Measurements from ENCODE around the gene PLIN4. TPM values are rescaled to one million over a fixed set of nuclear protein-coding genes. Genes with fewer than 3 reads are reported as not detected.

PLIN4 gene
- total RNA-seq, 1 donor = under 0.01 TPM

DNA sequence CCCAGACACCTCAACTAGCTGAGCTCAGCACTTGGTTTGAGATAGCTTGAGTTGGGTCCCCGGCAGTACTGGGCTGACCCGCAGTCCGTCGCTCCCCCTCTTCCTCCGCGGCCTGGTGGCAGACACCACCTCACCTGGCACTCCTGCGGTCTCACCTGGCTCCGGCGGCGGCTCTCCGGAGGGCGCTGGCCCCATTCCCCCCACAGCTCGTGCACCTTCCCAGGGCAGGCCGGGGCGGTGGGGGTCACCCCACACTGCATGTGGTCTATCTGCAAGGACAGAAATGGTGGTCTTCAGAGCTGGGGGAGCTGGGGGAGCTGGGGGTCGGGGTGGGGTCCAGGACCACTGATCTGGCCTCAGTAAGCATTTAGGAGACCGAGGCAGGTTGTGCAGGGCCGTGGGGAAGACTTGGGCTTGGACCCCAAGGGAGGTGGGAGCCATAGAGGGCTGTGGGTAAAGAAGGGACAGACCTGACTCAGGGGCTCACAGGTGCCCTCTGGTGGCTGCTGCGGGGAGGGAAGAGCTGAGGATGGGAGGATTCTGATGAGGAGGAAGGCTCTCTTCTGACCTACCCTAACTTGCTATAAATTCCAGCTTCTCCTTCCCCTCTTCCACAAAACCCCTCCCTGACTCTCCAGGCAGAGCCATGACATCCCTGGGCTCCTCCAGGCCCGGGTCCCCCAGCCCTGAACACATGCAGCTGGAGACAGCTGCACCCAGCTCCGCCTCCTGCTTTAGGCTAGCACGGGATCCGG, 6.7 kb upstream of the PLIN4 start:
- H2AFZ ChIP-seq (ENCODE audit: low read length) = no peak overlapping the region
- TF ChIP-seq, protein P1, sequence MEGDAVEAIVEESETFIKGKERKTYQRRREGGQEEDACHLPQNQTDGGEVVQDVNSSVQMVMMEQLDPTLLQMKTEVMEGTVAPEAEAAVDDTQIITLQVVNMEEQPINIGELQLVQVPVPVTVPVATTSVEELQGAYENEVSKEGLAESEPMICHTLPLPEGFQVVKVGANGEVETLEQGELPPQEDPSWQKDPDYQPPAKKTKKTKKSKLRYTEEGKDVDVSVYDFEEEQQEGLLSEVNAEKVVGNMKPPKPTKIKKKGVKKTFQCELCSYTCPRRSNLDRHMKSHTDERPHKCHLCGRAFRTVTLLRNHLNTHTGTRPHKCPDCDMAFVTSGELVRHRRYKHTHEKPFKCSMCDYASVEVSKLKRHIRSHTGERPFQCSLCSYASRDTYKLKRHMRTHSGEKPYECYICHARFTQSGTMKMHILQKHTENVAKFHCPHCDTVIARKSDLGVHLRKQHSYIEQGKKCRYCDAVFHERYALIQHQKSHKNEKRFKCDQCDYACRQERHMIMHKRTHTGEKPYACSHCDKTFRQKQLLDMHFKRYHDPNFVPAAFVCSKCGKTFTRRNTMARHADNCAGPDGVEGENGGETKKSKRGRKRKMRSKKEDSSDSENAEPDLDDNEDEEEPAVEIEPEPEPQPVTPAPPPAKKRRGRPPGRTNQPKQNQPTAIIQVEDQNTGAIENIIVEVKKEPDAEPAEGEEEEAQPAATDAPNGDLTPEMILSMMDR (IDR thresholded peaks at IDR 0.05; ENCODE audit: extremely low read depth, low read depth, low read length) = peak; percentile 79

DNA sequence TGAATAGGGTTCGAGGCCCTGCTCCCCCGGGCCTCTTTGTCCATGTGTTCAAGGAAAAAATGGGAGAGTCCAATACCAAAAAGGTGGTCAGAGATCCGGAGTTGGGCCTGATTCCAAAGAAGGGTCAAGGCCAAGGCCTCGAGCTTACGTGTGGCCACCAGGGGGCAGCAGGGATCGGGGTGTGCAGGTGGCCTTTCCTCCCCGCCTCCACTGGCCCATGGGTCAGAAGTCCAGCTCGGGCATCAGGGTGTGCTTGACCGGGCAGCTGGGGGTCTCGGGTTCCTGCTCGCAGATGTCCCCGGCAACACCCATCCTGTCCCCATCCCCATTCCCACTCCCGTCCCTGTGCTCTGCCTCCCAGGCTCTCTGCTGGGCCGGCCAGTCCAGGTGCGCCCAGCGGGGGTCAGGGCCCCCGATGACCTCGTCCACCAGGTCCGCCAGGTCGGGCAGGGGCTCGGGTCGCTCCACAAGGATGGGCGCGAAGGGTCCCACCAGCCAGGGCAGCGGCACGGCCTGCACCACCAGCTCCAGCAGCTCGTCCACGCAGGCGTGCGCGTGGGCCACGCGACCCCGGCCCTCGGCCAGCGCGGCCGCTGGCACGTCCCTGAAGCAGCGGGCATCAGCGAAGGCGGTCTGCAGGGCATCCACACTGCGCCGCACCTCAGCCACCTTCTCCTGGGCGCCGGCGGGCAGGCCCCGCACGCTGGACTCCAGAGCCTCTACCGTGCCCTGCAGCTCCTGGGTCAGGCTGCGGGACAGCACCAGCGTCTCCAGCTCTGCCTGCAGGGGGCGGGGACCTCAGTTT, 5.2 kb upstream of the PLIN4 start:
- no peaks in the 10 kb centered on the region for H3K36me3 ChIP-seq (ENCODE audit: insufficient read depth, low read length)
- H3K9me3 ChIP-seq (ENCODE audit: low read depth, low read length) = no peaks in the 10 kb centered on the region
- H3K27ac ChIP-seq (ENCODE audit: low read depth, low read length) = no peak overlapping the region
- peaks cover 7% of the 10 kb centered on the region for H3K4me1 ChIP-seq (ENCODE audit: insufficient read depth, low read length)
- H3K27me3 ChIP-seq (ENCODE audit: insufficient read depth, low read length) = peaks cover 11% of the 10 kb centered on the region
- H3K4me2 ChIP-seq (ENCODE audit: insufficient read depth, low read length) = no peak overlapping the region
- peak; percentile 93 for DNase-seq (ENCODE audit: insufficient read length, low spot score, missing footprints)
- H4K20me1 ChIP-seq (ENCODE audit: insufficient read depth, low read length) = no peaks in the 10 kb centered on the region
- H2AFZ ChIP-seq (ENCODE audit: low read length) = no peak overlapping the region
- no peak overlapping the region for H3K4me3 ChIP-seq (ENCODE audit: insufficient read depth, low read length)
- no peaks in the 10 kb centered on the region for H3K79me2 ChIP-seq (ENCODE audit: insufficient read depth, low read length)
- TF ChIP-seq, protein P1 (IDR thresholded peaks at IDR 0.05; ENCODE audit: extremely low read depth, low read depth, low read length) = peak; percentile 70

More for the DNA sequence above, 6.7 kb upstream of the PLIN4 start:
- no peaks in the 10 kb centered on the region for H3K79me2 ChIP-seq (ENCODE audit: insufficient read depth, low read length)
- H3K36me3 ChIP-seq (ENCODE audit: insufficient read depth, low read length) = no peaks in the 10 kb centered on the region
- H4K20me1 ChIP-seq (ENCODE audit: insufficient read depth, low read length) = no peaks in the 10 kb centered on the region
- no peak overlapping the region for H3K4me2 ChIP-seq (ENCODE audit: insufficient read depth, low read length)
- DNase-seq (ENCODE audit: insufficient read length, low spot score, missing footprints) = peak; percentile 97
- H3K27me3 ChIP-seq (ENCODE audit: insufficient read depth, low read length) = peaks cover under 1% of the 10 kb centered on the region
- H3K27ac ChIP-seq (ENCODE audit: low read depth, low read length) = no peak overlapping the region
- no peak overlapping the region for H3K4me3 ChIP-seq (ENCODE audit: insufficient read depth, low read length)
- H3K4me1 ChIP-seq (ENCODE audit: insufficient read depth, low read length) = peaks cover 2% of the 10 kb centered on the region
- no peaks in the 10 kb centered on the region for H3K9me3 ChIP-seq (ENCODE audit: low read depth, low read length)

DNA sequence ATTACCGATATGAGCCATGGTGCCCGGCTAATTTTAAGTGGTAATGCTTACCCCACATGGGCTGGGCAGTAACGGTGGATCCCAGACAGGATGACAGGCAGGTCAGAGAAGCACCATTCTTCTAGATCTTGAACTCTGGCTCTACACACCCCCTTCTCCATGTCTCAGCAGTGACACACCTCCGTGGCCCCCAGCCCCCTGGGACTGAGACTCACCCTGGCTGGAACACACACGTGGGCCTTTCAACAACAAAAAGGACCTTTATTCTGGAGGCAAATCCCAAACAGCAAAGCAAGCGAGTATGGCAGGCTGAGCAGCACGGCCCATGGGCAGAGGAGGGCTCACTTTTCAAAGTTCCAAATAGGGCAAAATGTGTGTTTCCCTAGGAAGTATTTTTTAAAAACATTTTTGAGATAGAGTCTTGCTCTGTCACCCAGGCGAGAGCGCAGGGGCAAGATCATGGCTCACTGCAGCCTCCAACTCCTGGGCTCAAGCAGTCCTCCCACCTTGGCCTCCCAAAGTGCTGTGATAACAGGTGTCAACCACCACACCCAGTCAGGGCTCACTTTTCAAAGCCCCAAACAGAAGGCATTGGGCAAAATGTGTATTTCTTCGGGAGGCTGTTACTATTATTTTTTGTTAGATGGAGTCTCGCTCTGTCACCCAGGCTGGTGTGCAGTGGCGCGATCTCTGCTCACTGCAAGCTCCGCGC, 4.2 kb upstream of the PLIN4 start:
- Histone ChIP-seq H3K9me3 (ENCODE audit: low read depth, low read length) (no peaks in the 10 kb centered on the region), H3K27me3 (ENCODE audit: insufficient read depth, low read length) (peaks cover 17% of the 10 kb centered on the region), H3K79me2 (ENCODE audit: insufficient read depth, low read length) (no peaks in the 10 kb centered on the region), H3K27ac (ENCODE audit: low read depth, low read length) (no peak overlapping the region), H2AFZ (ENCODE audit: low read length) (no peak overlapping the region), H4K20me1 (ENCODE audit: insufficient read depth, low read length) (no peaks in the 10 kb centered on the region), H3K4me1 (ENCODE audit: insufficient read depth, low read length) (peaks cover 7% of the 10 kb centered on the region), H3K4me2 (ENCODE audit: insufficient read depth, low read length) (no peak overlapping the region), H3K4me3 (ENCODE audit: insufficient read depth, low read length) (no peak overlapping the region), H3K36me3 (ENCODE audit: insufficient read depth, low read length) (no peaks in the 10 kb centered on the region)
- no peak for DNase-seq (ENCODE audit: insufficient read length, low spot score, missing footprints)
- TF ChIP-seq, protein P1 (IDR thresholded peaks at IDR 0.05; ENCODE audit: extremely low read depth, low read depth, low read length) = no peak

Measured in osteoblast (primary cell).